ENCODE results near the gene DNAAF8.

- no peak for TF ChIP-seq CTCF (conservative IDR thresholded peaks at IDR 0.05; ENCODE audit: low read depth, low read length)
- TF ChIP-seq EZH2 (IDR thresholded peaks at IDR 0.05; ENCODE audit: low read length, unreplicated experiment), result no peak
- TF ChIP-seq EZH2phosphoT487 (IDR thresholded peaks at IDR 0.05; ENCODE audit: borderline replicate concordance, low read length), result no peak
These were observed 49.6 kb upstream of the DNAAF8 start for GRCh38 chr16:4684763-4685162.
